ENCODE measurements around the gene CHKA.

CHKA gene

DNA sequence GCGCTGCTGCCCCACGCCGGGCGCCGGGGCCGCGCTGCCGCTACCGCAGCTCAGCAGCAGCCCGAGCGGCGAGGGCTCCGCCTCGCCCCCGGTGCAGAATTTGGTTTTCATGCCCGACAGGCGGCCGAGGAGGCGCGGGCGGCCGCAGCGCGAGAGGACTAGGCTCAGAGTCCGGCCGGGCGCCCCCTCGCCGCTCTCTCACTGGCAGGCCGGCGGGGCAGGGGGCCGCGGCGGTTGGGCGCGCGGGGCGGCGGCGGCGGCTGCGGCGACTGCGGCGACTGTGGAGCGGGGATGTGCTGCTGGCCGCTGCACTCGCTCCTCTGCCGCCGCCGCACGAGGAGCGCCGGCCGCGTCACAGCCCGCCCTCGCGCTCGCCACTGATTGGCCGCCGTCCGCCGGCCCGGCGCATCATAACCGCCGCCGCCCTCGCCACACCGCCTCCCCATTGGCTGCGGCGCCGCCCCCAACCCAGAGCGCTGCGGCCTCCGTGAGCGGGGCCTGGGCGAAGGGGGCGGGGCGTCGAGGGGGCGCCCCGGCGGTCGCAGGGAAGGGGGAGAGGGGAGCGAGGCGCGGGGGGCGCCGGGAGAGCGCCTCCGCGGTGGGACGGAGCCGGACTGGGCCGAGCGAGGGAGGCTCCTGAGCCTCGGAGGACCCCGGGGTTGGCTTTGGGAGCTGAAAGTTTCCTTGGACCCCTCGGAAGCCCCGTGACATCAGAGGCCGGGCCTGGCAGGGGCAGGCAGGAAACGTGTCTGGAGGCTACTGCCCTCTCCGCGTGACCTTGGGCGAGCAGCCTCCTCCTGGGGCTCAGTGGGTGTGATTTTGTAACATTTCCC, at the start of gene CHKA:
CHKA (minus strand) TSS at position 322 of the 833 bp plus-strand sequence; CDS start at position 111, 211 bp downstream.
- no peak for TF ChIP-seq EZH2 (optimal IDR thresholded peaks at IDR 0.05; ENCODE audit: low read depth, low read length)
- TF ChIP-seq, protein P1, sequence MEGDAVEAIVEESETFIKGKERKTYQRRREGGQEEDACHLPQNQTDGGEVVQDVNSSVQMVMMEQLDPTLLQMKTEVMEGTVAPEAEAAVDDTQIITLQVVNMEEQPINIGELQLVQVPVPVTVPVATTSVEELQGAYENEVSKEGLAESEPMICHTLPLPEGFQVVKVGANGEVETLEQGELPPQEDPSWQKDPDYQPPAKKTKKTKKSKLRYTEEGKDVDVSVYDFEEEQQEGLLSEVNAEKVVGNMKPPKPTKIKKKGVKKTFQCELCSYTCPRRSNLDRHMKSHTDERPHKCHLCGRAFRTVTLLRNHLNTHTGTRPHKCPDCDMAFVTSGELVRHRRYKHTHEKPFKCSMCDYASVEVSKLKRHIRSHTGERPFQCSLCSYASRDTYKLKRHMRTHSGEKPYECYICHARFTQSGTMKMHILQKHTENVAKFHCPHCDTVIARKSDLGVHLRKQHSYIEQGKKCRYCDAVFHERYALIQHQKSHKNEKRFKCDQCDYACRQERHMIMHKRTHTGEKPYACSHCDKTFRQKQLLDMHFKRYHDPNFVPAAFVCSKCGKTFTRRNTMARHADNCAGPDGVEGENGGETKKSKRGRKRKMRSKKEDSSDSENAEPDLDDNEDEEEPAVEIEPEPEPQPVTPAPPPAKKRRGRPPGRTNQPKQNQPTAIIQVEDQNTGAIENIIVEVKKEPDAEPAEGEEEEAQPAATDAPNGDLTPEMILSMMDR (IDR thresholded peaks at IDR 0.05; ENCODE audit: low read length), result no peak
- peaks cover 11% of the 10 kb centered on the region for H3K4me1 ChIP-seq (ENCODE audit: low read length)

DNA sequence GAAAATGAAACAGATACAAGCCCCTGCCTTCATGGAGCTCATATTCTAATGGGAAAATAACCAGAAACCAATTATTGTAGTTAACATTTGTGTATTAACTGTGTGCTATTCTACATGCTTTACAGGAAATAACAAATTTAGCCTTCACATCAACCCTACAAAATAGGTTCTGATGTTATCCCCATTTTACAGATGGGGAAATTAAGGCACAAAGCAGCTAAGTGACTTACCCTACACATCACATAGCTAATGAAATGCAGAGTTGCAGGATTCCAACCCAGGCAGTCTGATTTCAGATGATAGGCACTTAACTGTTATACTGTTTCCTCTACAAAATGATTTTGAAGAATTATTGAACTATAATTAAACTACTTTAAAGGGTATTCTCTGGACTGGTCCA, 48.3 kb upstream of the CHKA start:
- H4K20me1 ChIP-seq (ENCODE audit: insufficient read depth, low read length), result no peaks in the 10 kb centered on the region
- H3K9me2 ChIP-seq (replicated peaks; ENCODE audit: insufficient read depth, low read length), result no peaks in the 10 kb centered on the region
- no peak for DNase-seq
- H3K4me1 ChIP-seq (ENCODE audit: low read length), result no peaks in the 10 kb centered on the region
- no peak overlapping the region for H3K4me2 ChIP-seq (ENCODE audit: low read depth, low read length)
- H3F3A ChIP-seq (ENCODE audit: insufficient read depth, low read length), result no peaks in the 10 kb centered on the region
- no peak overlapping the region for H3K4me3 ChIP-seq (ENCODE audit: low read length)
- TF ChIP-seq EZH2 (optimal IDR thresholded peaks at IDR 0.05; ENCODE audit: low read depth, low read length), result no peak
- TF ChIP-seq, protein P1 (IDR thresholded peaks at IDR 0.05; ENCODE audit: low read length), result no peak
- TF ChIP-seq EZH2phosphoT487 (IDR thresholded peaks at IDR 0.05; ENCODE audit: low read length), result no peak
- H3K27ac ChIP-seq (ENCODE audit: low read length), result no peak overlapping the region
- H3K79me2 ChIP-seq (ENCODE audit: low read length), result no peaks in the 10 kb centered on the region
- peaks cover 3% of the 10 kb centered on the region; the same call in 1 of the 2 replicates for H3K36me3 ChIP-seq (replicated peaks; ENCODE audit: insufficient read depth, low read length)
- H3K27me3 ChIP-seq (replicated peaks; ENCODE audit: insufficient read depth, low read length), result no peaks in the 10 kb centered on the region
- H2AFZ ChIP-seq (ENCODE audit: low read length), result no peak overlapping the region
- no peaks in the 10 kb centered on the region for H3K9me3 ChIP-seq (replicated peaks; ENCODE audit: insufficient read depth, low read length)
- H3K9ac ChIP-seq (ENCODE audit: low read length), result no peak overlapping the region

More for the DNA sequence above, at the start of gene CHKA:
- Histone ChIP-seq H3K9me3 (replicated peaks; ENCODE audit: insufficient read depth, low read length) (no peaks in the 10 kb centered on the region), H3K36me3 (replicated peaks; ENCODE audit: insufficient read depth, low read length) (no peaks in the 10 kb centered on the region), H3K9me2 (replicated peaks; ENCODE audit: insufficient read depth, low read length) (no peaks in the 10 kb centered on the region), H3K27me3 (replicated peaks; ENCODE audit: insufficient read depth, low read length) (no peaks in the 10 kb centered on the region), H3K9ac (ENCODE audit: low read length) (peak within 1 kb of the TSS; percentile 85), H3K4me3 (ENCODE audit: low read length) (peak within 1 kb of the TSS; percentile 81), H4K20me1 (ENCODE audit: insufficient read depth, low read length) (no peaks in the 10 kb centered on the region; the same call in 1 of the 2 replicates), H3K4me2 (ENCODE audit: low read depth, low read length) (peak within 1 kb of the TSS; percentile 94), H3K79me2 (ENCODE audit: low read length) (peaks cover 42% of the 10 kb centered on the region), H3K27ac (ENCODE audit: low read length) (peak within 1 kb of the TSS; percentile 75; the same call in 1 of the 2 replicates), H3F3A (ENCODE audit: insufficient read depth, low read length) (peaks cover 3% of the 10 kb centered on the region; the same call in 1 of the 2 replicates), H2AFZ (ENCODE audit: low read length) (peak within 1 kb of the TSS; percentile 97)
- peak; percentile 94 for DNase-seq

DNA sequence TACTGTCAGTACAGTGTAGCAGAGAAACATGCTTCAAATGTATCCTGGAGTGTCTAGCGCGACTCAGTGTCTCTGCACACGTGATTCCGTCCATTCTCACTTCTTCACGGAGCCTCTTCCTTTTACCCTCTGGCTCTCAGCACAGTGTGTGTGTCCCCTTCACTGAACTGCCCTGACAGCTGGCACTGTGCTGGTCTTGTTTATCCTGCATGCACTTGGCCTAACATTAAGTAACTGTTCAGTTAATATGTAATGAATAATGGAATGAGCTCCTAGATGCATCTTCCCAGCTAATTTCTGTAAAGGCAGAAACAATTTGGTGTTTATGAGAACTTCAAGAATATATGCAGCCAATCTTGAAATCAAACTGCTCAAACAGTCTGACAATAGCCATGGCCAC, 47.5 kb upstream of the CHKA start:
- Histone ChIP-seq H3K9ac (ENCODE audit: low read length) (no peak overlapping the region), H3K4me1 (ENCODE audit: low read length) (no peaks in the 10 kb centered on the region), H3K9me2 (replicated peaks; ENCODE audit: insufficient read depth, low read length) (no peaks in the 10 kb centered on the region), H3K4me2 (ENCODE audit: low read depth, low read length) (no peak overlapping the region), H3K4me3 (ENCODE audit: low read length) (no peak overlapping the region), H3K27ac (ENCODE audit: low read length) (no peak overlapping the region), H4K20me1 (ENCODE audit: insufficient read depth, low read length) (no peaks in the 10 kb centered on the region), H2AFZ (ENCODE audit: low read length) (no peak overlapping the region), H3K27me3 (replicated peaks; ENCODE audit: insufficient read depth, low read length) (no peaks in the 10 kb centered on the region), H3F3A (ENCODE audit: insufficient read depth, low read length) (no peaks in the 10 kb centered on the region), H3K9me3 (replicated peaks; ENCODE audit: insufficient read depth, low read length) (no peaks in the 10 kb centered on the region), H3K36me3 (replicated peaks; ENCODE audit: insufficient read depth, low read length) (no peaks in the 10 kb centered on the region; the same call in 1 of the 2 replicates), H3K79me2 (ENCODE audit: low read length) (no peaks in the 10 kb centered on the region)
- TF ChIP-seq, protein P1 (IDR thresholded peaks at IDR 0.05; ENCODE audit: low read length), result no peak
- TF ChIP-seq EZH2phosphoT487 (IDR thresholded peaks at IDR 0.05; ENCODE audit: low read length), result no peak
- no peak for TF ChIP-seq EZH2 (optimal IDR thresholded peaks at IDR 0.05; ENCODE audit: low read depth, low read length)
- DNase-seq, result no peak

Data from MM.1S (cell line).